Activated CD8-positive, alpha-beta memory T cell treated with anti-CD3 and anti-CD28 coated beads, Interleukin-2, amount 50 U/mL, for 1 hour (primary cell): ENCODE data around the gene PPP2R1A.
"Not testable (repeated sequence)": the region's sequence is repeated elsewhere in the genome, so short reads cannot be mapped to it uniquely, and the experiment has no call there.

ENCODE experiments used
- DNase-seq: peaks from one replicate; pipeline ENCODE4 v3.0.0-alpha.2; 2020; ENCODE audit errors: extremely low read depth

Gene PPP2R1A

GRCh38 chr19:52244021-52244420 is 54.2 kb downstream of the PPP2R1A start:
- DNase-seq, result no peak

- DNase-seq, result no peak
Measured at GRCh38 chr19:52248241-52248640, 58.4 kb downstream of the PPP2R1A start.

GRCh38 chr19:52258426-52258825 is 68.6 kb downstream of the PPP2R1A start:
- no peak for DNase-seq

- not testable (repeated sequence) for DNase-seq
Measured at GRCh38 chr19:52265556-52265955, 75.7 kb downstream of the PPP2R1A start.

GRCh38 chr19:52269338-52270261 is 79.7 kb downstream of the PPP2R1A start, which contains the start of gene ZNF766:
TSS of gene ZNF766 (plus strand) at chr19:52269587. CDS start at chr19:52269614, 27 bp downstream.
- peak; percentile 79 for DNase-seq

- no peak for DNase-seq
Measured at GRCh38 chr19:52270266-52270885, 80.5 kb downstream of the PPP2R1A start.

GRCh38 chr19:52273301-52273700 is 83.4 kb downstream of the PPP2R1A start:
- DNase-seq, result no peak

- DNase-seq, result no peak
Measured at GRCh38 chr19:52274191-52274590, 84.3 kb downstream of the PPP2R1A start.

- no peak for DNase-seq
Measured at GRCh38 chr19:52275988-52276387, 86.1 kb downstream of the PPP2R1A start.

- no peak for DNase-seq
Measured at GRCh38 chr19:52277471-52277870, 87.6 kb downstream of the PPP2R1A start.
